ENCODE data around the gene APBA2.

DNA sequence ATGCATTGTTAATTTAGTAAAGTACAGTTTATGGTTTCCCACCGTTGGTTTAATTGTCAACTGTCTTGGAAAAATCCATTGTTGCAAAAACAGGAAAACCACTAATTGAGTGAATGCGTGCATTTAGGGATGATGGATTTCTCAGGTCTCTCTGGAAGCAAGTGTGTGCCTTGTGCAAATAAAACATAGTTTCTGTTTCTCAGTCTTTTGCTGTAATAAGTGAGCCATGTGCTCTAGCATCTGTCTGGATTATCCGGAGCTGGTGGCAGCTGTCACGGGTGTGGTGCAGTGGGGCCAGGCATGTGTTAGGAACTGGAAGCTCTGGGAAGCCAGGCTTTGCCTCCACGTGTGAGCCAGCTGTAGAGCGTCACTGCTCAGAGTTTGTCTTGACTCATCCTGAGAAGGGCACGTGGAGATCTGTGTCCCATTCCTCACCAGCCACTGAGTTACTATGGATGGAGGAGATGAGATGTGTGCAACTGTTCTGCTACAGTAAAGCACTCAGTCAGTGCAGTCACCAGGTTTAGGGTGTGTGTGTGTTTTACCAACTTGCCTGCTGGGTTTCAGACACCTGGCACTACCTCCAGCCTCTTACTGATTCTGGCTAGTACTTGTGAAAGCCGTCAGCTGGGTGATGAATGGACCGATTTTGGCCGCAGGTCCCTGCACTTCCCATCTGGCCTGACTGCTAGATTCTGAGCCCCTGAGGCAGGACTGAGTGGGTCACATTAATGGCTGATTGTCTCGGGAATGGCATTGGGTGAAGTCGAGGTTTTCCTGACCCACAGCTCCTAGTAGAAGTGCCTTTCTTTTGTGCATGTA, 7.2 kb downstream of the APBA2 start:
- TF ChIP-seq, protein P1, sequence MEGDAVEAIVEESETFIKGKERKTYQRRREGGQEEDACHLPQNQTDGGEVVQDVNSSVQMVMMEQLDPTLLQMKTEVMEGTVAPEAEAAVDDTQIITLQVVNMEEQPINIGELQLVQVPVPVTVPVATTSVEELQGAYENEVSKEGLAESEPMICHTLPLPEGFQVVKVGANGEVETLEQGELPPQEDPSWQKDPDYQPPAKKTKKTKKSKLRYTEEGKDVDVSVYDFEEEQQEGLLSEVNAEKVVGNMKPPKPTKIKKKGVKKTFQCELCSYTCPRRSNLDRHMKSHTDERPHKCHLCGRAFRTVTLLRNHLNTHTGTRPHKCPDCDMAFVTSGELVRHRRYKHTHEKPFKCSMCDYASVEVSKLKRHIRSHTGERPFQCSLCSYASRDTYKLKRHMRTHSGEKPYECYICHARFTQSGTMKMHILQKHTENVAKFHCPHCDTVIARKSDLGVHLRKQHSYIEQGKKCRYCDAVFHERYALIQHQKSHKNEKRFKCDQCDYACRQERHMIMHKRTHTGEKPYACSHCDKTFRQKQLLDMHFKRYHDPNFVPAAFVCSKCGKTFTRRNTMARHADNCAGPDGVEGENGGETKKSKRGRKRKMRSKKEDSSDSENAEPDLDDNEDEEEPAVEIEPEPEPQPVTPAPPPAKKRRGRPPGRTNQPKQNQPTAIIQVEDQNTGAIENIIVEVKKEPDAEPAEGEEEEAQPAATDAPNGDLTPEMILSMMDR (conservative IDR thresholded peaks at IDR 0.05; ENCODE audit: low read length): no peak
- TF ChIP-seq EZH2phosphoT487 (IDR thresholded peaks at IDR 0.05; ENCODE audit: borderline replicate concordance): no peak
